ENCODE measurements around the gene IRF8. TPM values are rescaled to one million over a fixed set of nuclear protein-coding genes. Genes with fewer than 3 reads are reported as not detected.

The IRF8 gene
- polyA plus RNA-seq, 1 of the 3 experiments (the other 2 are of a cell fraction): not detected

- TF ChIP-seq REST (IDR thresholded peaks at IDR 0.05; ENCODE audit: low read depth, low read length) (no peak), FOXJ3 (CRISPR knock-in tag; IDR thresholded peaks at IDR 0.05) (no peak), NFIC (IDR thresholded peaks at IDR 0.05; ENCODE audit: borderline replicate concordance) (no peak)
Measured at GRCh38 chr16:85881436-85881835, 17.5 kb upstream of the IRF8 start (continued).

- ChIA-PET CTCF (interaction anchor here (1.1 kb wide), 1 partner anchor 158 kb away, joined by 3 read pairs; no protein-coding TSS in a partner anchor), POLR2A (no interaction called here)
- H2AFZ ChIP-seq (ENCODE audit: low read depth): no peak overlapping the region
- H3K4me3 ChIP-seq (ENCODE audit: low read depth in 2 of 2, low read length in 1 of 2): no peak overlapping the region
- H3K27ac ChIP-seq (ENCODE audit: low read depth in 2 of 2, low read length in 1 of 2): no peak overlapping the region
- no peak for DNase-seq
- H3K9me2 ChIP-seq: no peaks in the 10 kb centered on the region
- no peaks in the 10 kb centered on the region for H3F3A ChIP-seq (replicated peaks; ENCODE audit: insufficient read depth)
- no peaks in the 10 kb centered on the region for H4K20me1 ChIP-seq (ENCODE audit: insufficient read depth)
- H3K4me2 ChIP-seq: no peak overlapping the region
- TF ChIP-seq NFIC (IDR thresholded peaks at IDR 0.05; ENCODE audit: borderline replicate concordance): no peak
- TF ChIP-seq CHD2 (IDR thresholded peaks at IDR 0.05; ENCODE audit: low read length, partially characterized antibody): no peak
- TF ChIP-seq RFX5 (IDR thresholded peaks at IDR 0.05; ENCODE audit: low read length): no peak
- TF ChIP-seq POLR2AphosphoS5 (IDR thresholded peaks at IDR 0.05; ENCODE audit: low read depth, low read length): no peak
- no peak for TF ChIP-seq MEF2A (IDR thresholded peaks at IDR 0.05; ENCODE audit: borderline replicate concordance, low read depth)
- no peak for TF ChIP-seq RAD21 (IDR thresholded peaks at IDR 0.05; ENCODE audit: low read length)
- no peak for TF ChIP-seq REST (IDR thresholded peaks at IDR 0.05; ENCODE audit: low read depth, low read length)
- no peak for TF ChIP-seq USF1 (IDR thresholded peaks at IDR 0.05; ENCODE audit: borderline replicate concordance, low read depth)
- no peak for TF ChIP-seq MAX (IDR thresholded peaks at IDR 0.05; ENCODE audit: low read depth)
- TF ChIP-seq TAF1 (IDR thresholded peaks at IDR 0.05; ENCODE audit: borderline replicate concordance, low read depth, low read length): no peak
- TF ChIP-seq GATA2 (CRISPR knock-in tag; IDR thresholded peaks at IDR 0.05): no peak
- TF ChIP-seq SMC3 (IDR thresholded peaks at IDR 0.05; ENCODE audit: low read depth, low read length): no peak
- TF ChIP-seq ELF1 (IDR thresholded peaks at IDR 0.05): no peak
- WGBS (ENCODE audit: low lambda C conversion rate): 10% methylated on average over 4 of the region's 4 CpGs
- H3K36me3 ChIP-seq (replicated peaks in 1 of 2; ENCODE audit: control insufficient read depth in 1 of 2, insufficient read depth in 2 of 2, low read length in 1 of 2): no peaks in the 10 kb centered on the region
- H3K79me2 ChIP-seq (ENCODE audit: insufficient read depth): no peaks in the 10 kb centered on the region
- H3K4me1 ChIP-seq (ENCODE audit: control insufficient read depth in 1 of 2, insufficient read depth in 2 of 2, low read depth in 1 of 2, low read length in 1 of 2): no peaks in the 10 kb centered on the region
- no peak overlapping the region for H3K9ac ChIP-seq
- H3K27me3 ChIP-seq (ENCODE audit: insufficient read depth): peaks cover 60% of the 10 kb centered on the region
- H3K9me3 ChIP-seq: no peaks in the 10 kb centered on the region
Measured at GRCh38 chr16:85882181-85882810, 16.7 kb upstream of the IRF8 start.

Measured in SK-N-SH (cell line).